BLaER1 treated with 17β-estradiol and CSF1 and Interleukin-3, amounts not matched to agents 10 nM and 100 nM (cell line): ENCODE results near the gene ITGAD.

ENCODE experiments used
- H3K27ac ChIP-seq, 11 experiments: shearing (Covaris generic); formaldehyde crosslinking; 2 replicates each; pipeline ENCODE4 v1.8.1; 2022
- H3K27me3 ChIP-seq, 11 experiments: shearing (Covaris generic); formaldehyde crosslinking; 2 replicates each; pipeline ENCODE4 v1.8.1; 2022
- H3K36me3 ChIP-seq, 11 experiments: shearing (Covaris generic); formaldehyde crosslinking; 2 replicates each; pipeline ENCODE4 v1.8.1; 2022
- H3K4me1 ChIP-seq, 10 experiments: shearing (Covaris generic); formaldehyde crosslinking; 2 replicates each; pipeline ENCODE4 v1.8.1; 2022
- H3K4me2 ChIP-seq, 11 experiments: shearing (Covaris generic); formaldehyde crosslinking; 2 replicates each; pipeline ENCODE4 v1.8.1; 2022
- H3K4me3 ChIP-seq, 10 experiments: shearing (Covaris generic); formaldehyde crosslinking; 2 replicates each; pipeline ENCODE4 v1.8.1; 2022
- H3K9ac ChIP-seq, 11 experiments: shearing (Covaris generic); formaldehyde crosslinking; 2 replicates each; pipeline ENCODE4 v1.8.1; 2022
- H3K9me3 ChIP-seq, 11 experiments: shearing (Covaris generic); formaldehyde crosslinking; replicated peaks in 1 of 11; 2 replicates each; pipeline ENCODE4 v1.8.1; 2022
- H4K20me1 ChIP-seq, 11 experiments: shearing (Covaris generic); formaldehyde crosslinking; 2 replicates each; pipeline ENCODE4 v1.8.1; 2022
- Cebpa-rat ChIP-seq, 11 experiments: shearing (Covaris generic); IDR thresholded peaks; 2 replicates each; pipeline ENCODE4 v1.8.1; 2022

The ITGAD gene

DNA sequence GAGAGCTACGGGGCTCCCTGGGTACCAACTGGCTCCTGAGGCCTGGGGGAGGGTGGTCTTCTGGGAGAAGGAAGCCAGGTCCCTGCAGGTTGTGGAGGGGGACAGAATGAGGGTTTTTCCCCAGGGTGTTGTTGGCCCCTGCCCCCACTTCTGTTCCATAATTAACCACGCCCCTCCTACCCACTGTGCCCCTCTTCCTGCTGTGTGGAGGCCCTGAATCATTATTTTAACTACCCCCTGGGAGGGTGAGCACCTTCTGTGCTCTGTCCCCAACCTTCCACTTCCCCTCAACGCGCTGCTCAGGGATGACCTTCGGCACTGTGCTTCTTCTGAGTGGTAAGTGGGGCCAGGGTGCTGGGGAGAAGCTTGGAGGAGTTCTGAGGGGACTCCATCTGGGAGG is at the start of gene ITGAD:
TSS of gene ITGAD (plus strand) at position 280 of the 400 bp plus-strand sequence. CDS start at position 306, 26 bp downstream.
- Histone ChIP-seq H3K27me3 (no peaks in the 10 kb centered on the region), H4K20me1 (no peaks in the 10 kb centered on the region), H3K4me2 (peak within 1 kb of the TSS; percentile 54 to 81 (median 70)), H3K36me3 (no peaks in the 10 kb centered on the region), H3K4me3 (no peak within 1 kb of the TSS), H3K4me1 (peaks cover 34 to 71% (median 44%) of the 10 kb centered on the region in 10 experiments), H3K9ac (peak within 1 kb of the TSS in 3 of 11 experiments; percentile 21 to 37 (median 27); a peak in 3 of 22 replicates), H3K27ac (peak within 1 kb of the TSS in 4 of 11 experiments; percentile 2 to 30 (median 20); a peak in 4 of 22 replicates), H3K9me3 (peaks cover 0 to 4% (median 0%) of the 10 kb centered on the region in 11 experiments; a peak in 3 of 22 replicates)
- no peak for TF ChIP-seq Cebpa-rat (IDR thresholded peaks at IDR 0.05)

DNA sequence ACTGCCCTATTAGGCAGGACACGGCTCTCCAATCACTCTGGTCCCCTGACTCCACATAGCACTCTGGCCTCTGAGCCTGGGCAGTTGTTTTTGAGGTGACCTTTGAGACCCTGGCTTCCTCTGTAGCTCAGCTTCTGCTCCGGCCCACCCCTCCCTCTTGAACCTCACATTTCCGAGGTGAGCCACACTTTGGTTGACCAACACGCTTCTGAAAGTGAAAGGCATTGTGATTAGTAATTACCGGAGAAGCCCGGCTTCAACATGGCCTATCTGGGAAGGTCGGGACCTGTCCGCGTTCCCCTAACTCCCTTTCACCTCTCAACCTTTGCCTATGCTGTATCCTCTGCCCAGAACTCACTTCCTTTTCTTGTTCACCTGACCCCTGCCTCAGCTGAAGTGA is 48.4 kb upstream of the ITGAD start:
- Histone ChIP-seq H3K4me2 (peak overlapping the region; percentile 54 to 78 (median 71)), H3K9ac (peak overlapping the region in 1 of 11 experiments; percentile 1; a peak in 1 of 22 replicates), H3K4me3 (no peak overlapping the region), H4K20me1 (no peaks in the 10 kb centered on the region), H3K36me3 (no peaks in the 10 kb centered on the region), H3K27me3 (no peaks in the 10 kb centered on the region), H3K9me3 (peaks cover 0 to 10% (median 0%) of the 10 kb centered on the region in 11 experiments; a peak in 1 of 22 replicates), H3K27ac (no peak overlapping the region), H3K4me1 (peaks cover 24 to 56% (median 43%) of the 10 kb centered on the region in 10 experiments)
- no peak for TF ChIP-seq Cebpa-rat (IDR thresholded peaks at IDR 0.05)

DNA sequence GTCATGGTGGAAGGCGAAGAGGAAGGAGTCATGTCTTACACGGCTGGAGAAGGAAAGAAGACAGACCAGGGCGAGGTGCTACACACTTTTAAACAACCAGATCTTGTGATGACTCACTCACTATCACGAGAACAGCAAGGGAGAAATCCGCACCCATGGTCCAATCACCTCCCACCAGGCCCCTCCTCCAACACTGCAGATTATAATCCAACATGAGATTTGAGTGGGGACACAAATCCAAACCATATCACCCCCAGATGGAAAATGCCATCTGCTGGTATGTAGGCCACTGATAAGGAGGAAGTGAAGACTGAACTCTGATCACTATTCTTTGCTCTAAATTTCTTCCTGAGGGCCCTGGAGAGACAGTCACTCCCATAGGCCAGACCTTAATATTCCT is 45.7 kb upstream of the ITGAD start:
- peak overlapping the region in 3 of 11 experiments; percentile 40 to 66 (median 65); a peak in 7 of 22 replicates for H3K27ac ChIP-seq
- TF ChIP-seq Cebpa-rat (IDR thresholded peaks at IDR 0.05): no peak
- peak overlapping the region in 5 of 11 experiments; percentile 70 to 90 (median 85); a peak in 10 of 22 replicates for H3K4me2 ChIP-seq
- no peak overlapping the region for H3K9ac ChIP-seq
- peaks cover 33 to 83% (median 64%) of the 10 kb centered on the region in 10 experiments for H3K4me1 ChIP-seq
- no peaks in the 10 kb centered on the region for H3K27me3 ChIP-seq
- no peaks in the 10 kb centered on the region for H4K20me1 ChIP-seq
- H3K9me3 ChIP-seq: peaks cover 0 to 10% (median 0%) of the 10 kb centered on the region in 11 experiments; a peak in 1 of 22 replicates
- no peak overlapping the region for H3K4me3 ChIP-seq
- no peaks in the 10 kb centered on the region for H3K36me3 ChIP-seq

DNA sequence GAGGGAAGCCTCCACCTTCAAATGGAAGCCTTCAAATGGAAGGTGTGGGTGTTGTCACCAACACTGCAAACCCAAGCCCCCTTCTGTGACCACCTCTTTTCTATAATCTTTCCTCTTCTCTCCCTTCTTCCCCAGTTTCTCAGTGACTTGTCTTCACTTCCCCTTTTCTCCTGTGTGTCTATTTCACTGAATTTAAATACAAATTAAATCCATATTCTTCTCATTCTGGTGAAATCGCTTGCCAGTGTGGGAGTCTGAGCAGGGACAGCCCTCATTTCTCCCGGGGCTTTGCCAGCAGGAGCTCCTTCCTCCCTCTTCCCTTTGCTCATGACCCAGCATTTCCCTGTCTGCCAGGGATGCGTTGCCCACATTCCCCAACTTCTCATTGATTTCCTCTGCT is 44.6 kb upstream of the ITGAD start:
- H3K9me3 ChIP-seq: peaks cover 0 to 10% (median 0%) of the 10 kb centered on the region in 11 experiments; a peak in 1 of 22 replicates
- H3K36me3 ChIP-seq: no peaks in the 10 kb centered on the region
- H3K27ac ChIP-seq: peak overlapping the region in 7 of 11 experiments; percentile 26 to 66 (median 40); a peak in 12 of 22 replicates
- no peaks in the 10 kb centered on the region for H4K20me1 ChIP-seq
- H3K27me3 ChIP-seq: no peaks in the 10 kb centered on the region
- peak overlapping the region in 5 of 11 experiments; percentile 13 to 54 (median 26); a peak in 5 of 22 replicates for H3K9ac ChIP-seq
- H3K4me1 ChIP-seq: peaks cover 38 to 94% (median 74%) of the 10 kb centered on the region in 10 experiments
- H3K4me3 ChIP-seq: 0 out of 20 replicates have a peak overlapping the region, but pooled peaks of 2 of the 10 experiments have one; percentile 7 to 8
- peak overlapping the region; percentile 1 to 90 (median 68); a peak in 20 of 22 replicates for H3K4me2 ChIP-seq
- no peak for TF ChIP-seq Cebpa-rat (IDR thresholded peaks at IDR 0.05)

DNA sequence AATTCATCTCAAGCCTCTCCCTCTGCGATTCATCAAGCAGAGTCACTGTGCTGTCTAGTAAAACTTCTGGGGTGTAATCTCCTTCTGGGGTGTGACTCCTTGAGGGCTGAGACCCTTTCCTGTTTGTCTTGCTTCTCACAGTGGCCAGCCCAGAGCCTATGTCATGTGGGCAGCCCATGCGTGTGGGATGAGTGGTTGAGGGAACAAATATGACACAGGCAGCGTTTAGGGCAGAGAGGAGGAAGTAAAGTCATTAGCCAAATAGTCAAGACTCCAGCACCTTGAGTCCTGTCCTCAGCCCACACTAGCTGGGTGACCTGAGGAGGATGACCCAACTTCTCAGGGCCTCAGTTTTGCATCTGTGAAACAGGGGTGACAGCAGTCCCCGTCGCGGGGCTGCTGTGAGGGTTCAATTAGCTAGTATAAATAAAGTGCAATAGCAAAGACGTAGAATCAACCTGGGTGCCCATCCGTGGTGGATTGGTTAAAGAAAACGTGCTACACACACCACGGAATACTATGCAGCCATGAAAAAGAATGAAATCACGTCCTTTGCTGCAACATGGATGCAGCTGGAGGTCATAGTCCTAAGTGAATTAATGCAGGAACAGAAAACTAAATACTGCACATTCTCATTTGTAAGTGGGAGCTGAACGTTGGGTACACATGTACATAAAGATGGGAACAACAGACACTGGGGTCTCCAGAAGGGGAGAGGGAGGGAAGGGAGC is 42.7 kb upstream of the ITGAD start:
- TF ChIP-seq Cebpa-rat (IDR thresholded peaks at IDR 0.05): no peak
- H3K9me3 ChIP-seq: peaks cover 0 to 10% (median 0%) of the 10 kb centered on the region in 11 experiments; a peak in 1 of 22 replicates
- no peaks in the 10 kb centered on the region for H4K20me1 ChIP-seq
- H3K9ac ChIP-seq: peak overlapping the region in 4 of 11 experiments; percentile 4 to 52 (median 10); a peak in 5 of 22 replicates
- H3K27me3 ChIP-seq: no peaks in the 10 kb centered on the region
- H3K4me3 ChIP-seq: no peak overlapping the region
- H3K27ac ChIP-seq: peak overlapping the region in 6 of 11 experiments; percentile 24 to 97 (median 92); a peak in 11 of 22 replicates
- no peaks in the 10 kb centered on the region for H3K36me3 ChIP-seq
- peaks cover 40 to 99% (median 77%) of the 10 kb centered on the region in 10 experiments for H3K4me1 ChIP-seq
- peak overlapping the region in 5 of 11 experiments; percentile 81 to 93 (median 91); a peak in 10 of 22 replicates for H3K4me2 ChIP-seq

DNA sequence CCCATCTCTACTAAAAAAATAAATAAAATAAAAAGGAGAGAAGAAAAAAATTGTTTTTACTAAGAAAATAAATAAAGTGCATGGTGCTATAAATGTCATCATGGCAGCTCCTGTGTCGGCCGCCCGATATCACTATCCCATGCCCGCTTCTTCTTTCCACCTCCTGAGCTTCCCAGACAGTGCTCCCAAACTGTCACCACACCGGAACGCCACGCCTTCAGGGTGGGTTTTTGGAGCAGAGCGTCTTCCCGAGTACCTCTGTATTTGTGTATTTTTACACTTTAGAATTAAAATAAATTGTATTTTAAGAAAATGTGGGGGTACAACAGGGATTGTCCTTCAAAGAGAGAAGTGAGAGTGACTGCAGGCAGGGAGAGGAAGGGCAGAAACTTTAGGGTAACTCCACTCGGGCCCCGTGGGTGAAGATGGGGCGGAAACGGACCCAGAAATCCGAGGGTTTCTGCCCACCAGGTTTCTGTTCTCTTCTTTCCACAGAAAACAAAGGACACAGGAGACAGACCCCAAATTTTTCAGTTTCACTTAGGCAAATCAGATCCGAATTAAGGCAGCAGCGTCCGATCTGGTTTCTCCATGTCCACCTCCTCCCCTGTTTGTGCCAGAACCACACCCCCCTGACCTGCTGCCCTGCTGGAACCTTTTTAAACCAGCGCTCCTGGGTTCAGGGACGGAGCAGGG is 41.7 kb upstream of the ITGAD start:
- TF ChIP-seq Cebpa-rat (IDR thresholded peaks at IDR 0.05): no peak
- Histone ChIP-seq H3K9ac (peak overlapping the region in 9 of 11 experiments; percentile 55 to 84 (median 73); a peak in 16 of 22 replicates), H3K4me3 (peak overlapping the region in 1 of 10 experiments; percentile 24; a peak in 1 of 20 replicates), H3K27me3 (no peaks in the 10 kb centered on the region), H3K9me3 (peaks cover 0 to 10% (median 0%) of the 10 kb centered on the region in 11 experiments; a peak in 1 of 22 replicates), H3K4me2 (peak overlapping the region; percentile 46 to 93 (median 74)), H3K27ac (peak overlapping the region; percentile 62 to 97 (median 90); a peak in 21 of 22 replicates), H3K4me1 (peaks cover 37 to 99% (median 80%) of the 10 kb centered on the region in 10 experiments), H3K36me3 (peaks cover 0 to 8% (median 0%) of the 10 kb centered on the region in 11 experiments; a peak in 3 of 22 replicates), H4K20me1 (no peaks in the 10 kb centered on the region; a peak in 1 of 22 replicates)

DNA sequence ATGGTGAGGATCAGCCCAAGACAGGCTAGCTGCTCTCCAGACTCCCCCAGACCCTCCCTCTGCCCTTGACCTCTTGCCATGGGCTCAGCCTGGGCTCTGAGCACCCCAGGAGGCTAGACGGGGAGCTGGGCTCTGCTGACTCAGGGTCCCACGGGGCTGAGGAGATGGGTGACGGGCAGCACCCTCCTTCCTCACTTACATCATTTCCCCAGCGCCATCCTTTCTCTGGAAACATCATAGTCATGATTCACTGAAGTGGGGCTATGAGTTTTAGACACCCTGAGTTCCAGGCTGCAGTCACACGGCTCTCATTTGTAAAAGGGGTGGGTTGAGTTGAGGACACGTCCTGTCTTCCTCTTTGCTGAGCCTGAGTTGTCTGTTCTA is 41.2 kb upstream of the ITGAD start:
- no peak for TF ChIP-seq Cebpa-rat (IDR thresholded peaks at IDR 0.05)
- Histone ChIP-seq H3K4me2 (peak overlapping the region; percentile 46 to 93 (median 74)), H4K20me1 (peaks cover 0 to 4% (median 0%) of the 10 kb centered on the region in 11 experiments; a peak in 3 of 22 replicates), H3K4me1 (peaks cover 37 to 99% (median 83%) of the 10 kb centered on the region in 10 experiments), H3K27me3 (no peaks in the 10 kb centered on the region), H3K9me3 (peaks cover 0 to 6% (median 0%) of the 10 kb centered on the region in 11 experiments; a peak in 1 of 22 replicates), H3K36me3 (peaks cover 0 to 13% (median 0%) of the 10 kb centered on the region in 11 experiments; a peak in 5 of 22 replicates), H3K4me3 (peak overlapping the region in 1 of 10 experiments; percentile 24; a peak in 1 of 20 replicates), H3K9ac (peak overlapping the region in 10 of 11 experiments; percentile 42 to 84 (median 71); a peak in 18 of 22 replicates), H3K27ac (peak overlapping the region; percentile 62 to 97 (median 90))
